GM04503 (cell line): Measurements from ENCODE around the gene ZBTB21.
"Not testable (repeated sequence)": the region's sequence is repeated elsewhere in the genome, so short reads cannot be mapped to it uniquely, and the experiment has no call there.

Source experiments
- DNase-seq: peaks from one replicate; pipeline ENCODE4 v3.0.0-alpha.2; 2012; ENCODE audit warnings: low read depth

ZBTB21 gene

GRCh38 chr21:42019101-42019605 lies 9.0 kb upstream of the ZBTB21 start:
- no peak for DNase-seq

DNA sequence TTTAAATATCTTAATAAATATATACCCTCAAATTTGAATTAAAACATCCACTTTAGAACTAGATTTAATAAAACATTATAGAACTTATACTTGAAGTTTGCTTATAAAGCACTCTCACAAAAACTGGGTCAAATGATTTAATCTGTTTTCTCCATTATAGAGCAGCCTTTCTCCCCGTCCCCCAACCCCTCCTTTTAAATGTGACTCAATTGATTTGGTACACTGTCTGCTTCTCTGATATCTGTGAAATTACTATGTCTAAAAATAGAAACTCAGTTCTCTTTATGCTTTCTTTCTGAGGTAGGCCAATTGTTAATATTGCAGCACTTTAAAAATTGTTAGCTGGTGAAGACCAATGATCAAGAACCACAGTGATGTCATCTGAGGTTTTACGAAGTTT lies 6.9 kb upstream of the ZBTB21 start:
- no peak for DNase-seq

- no peak for DNase-seq
Measured at GRCh38 chr21:42016364-42016985, 6.3 kb upstream of the ZBTB21 start.

DNA sequence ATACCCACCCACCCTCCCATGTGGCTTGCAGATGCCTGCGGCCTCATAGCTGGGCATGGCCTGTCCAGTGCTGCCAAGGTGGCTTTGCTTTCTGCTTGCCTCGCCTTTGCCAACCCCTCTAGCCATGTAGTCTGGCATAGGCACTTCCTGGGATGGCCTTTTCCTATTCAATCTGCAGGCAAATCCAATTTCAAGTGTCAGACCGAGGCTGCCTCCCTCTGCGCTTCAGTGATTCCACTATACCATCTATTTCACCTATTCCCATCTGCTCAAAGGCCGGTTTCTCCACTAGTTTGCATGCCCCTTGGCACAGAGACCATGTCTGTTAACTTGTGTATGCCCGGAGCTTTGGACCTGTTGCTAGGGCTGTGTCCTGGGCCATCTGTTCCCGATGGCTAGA lies 3.8 kb upstream of the ZBTB21 start:
- DNase-seq = no peak

DNA sequence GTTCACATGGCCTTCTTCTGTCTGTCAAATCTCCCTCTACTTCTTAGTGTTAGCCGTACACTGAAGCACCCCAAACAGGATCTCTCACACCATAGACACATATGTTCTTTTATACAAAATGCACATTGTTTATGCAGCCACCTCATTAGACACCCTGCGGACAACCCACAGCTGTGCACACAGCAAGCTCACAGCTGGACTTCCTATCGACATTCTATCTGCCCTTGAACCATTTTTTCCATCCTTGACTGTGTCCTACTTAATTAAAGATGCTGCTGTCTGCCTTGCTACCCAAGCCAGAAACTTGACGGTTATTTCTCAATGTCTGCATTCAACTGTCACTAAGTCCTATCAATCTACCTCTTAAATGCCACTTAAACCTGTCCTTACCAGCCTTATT lies 3.2 kb upstream of the ZBTB21 start:
- DNase-seq = no peak

- DNase-seq = no peak
Measured at GRCh38 chr21:42012763-42013329, 2.7 kb upstream of the ZBTB21 start.

GRCh38 chr21:42012344-42012743 lies 2.2 kb upstream of the ZBTB21 start:
- no peak for DNase-seq

DNA sequence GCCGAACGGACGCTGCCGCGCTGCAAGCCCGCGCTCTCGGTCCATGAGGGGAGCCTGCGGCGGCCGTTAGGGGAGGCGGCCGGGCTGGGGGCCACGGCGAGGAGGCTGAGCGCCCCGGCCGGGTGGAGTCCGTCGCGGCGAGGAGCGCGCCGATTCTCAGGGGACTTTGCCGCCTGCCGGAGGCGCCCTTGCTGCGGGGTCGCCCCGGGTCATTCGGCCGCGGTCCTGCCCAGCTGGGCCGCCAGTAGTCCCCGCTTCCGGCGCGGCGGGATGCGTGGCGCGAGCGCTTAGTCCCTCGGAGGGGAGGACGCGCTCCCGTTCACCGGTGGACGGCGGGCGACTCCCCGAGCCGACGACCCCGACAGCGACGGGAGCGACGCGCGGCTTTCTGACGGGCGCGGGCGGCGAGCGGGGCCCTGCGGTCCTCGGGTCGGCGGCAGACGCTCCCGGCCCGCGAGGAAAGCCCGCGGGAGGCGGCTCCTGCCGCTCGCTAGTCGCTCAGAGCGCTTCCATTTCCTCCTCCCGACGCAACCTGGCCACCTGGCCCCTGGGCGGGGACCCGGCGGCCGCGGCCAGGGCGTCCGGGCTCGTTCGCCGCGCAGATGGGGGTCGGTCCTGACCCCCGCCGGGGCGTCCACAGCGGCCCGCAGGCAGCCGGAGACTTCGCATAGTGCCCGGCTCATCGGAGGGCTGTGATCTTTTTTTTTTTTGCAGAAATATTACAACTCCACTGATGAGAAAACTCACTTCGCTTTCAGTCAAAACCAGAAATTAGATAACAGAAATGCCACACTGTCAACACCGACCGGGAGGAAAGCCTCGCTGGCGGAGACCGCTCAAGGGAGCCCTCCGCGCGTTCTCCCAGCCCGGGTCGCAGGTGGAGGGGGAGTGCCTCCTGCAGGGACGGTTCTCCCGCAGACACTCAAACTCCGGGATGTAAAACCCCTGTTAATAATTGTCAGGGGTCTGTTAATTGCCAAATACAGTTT lies 641 bp upstream of the ZBTB21 start:
- DNase-seq = no peak

DNA sequence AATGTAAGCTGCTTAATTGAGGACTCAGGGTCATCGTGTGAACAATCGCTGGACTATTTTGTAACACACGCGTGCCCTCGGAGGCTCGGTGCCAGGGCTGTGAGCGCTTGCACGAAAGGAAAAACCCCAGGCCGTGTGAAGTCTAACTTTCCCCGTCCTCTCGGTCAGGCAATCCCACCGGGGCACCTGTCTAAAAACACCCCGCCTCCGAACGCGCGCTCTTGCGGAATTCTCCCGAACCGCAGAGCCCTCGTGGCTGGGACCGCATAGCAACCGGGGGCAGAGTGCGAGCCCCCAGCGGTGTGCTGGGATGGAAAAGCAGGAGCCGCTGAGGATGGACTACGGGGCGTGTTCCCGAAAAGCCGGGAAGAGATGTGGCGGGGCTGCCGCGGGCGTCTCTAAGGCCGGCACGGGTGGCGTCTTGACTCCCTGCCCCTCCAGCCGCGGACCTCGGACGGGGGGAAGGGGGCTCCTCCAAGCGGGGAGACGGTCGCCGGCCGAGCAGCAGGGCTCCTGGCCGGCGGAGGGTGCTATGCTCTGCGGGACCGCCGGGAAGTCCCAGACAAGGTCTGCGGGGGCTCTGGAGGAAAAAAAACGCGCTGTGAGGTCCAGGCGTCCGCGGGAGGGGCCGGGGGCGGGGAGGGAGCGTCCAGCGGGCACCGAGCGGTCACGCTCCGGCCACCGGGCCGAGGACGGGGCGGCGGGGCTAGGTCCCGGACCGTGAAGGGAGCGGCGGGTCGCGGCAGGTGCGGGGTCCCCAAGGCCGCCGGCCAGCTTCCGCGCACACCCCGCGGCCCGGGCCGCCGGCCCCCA lies 936 bp downstream of the ZBTB21 start:
- no peak for DNase-seq

GRCh38 chr21:42007356-42007940 lies 2.7 kb downstream of the ZBTB21 start:
- no peak for DNase-seq

GRCh38 chr21:42006765-42007164 lies 3.4 kb downstream of the ZBTB21 start:
- DNase-seq = no peak

DNA sequence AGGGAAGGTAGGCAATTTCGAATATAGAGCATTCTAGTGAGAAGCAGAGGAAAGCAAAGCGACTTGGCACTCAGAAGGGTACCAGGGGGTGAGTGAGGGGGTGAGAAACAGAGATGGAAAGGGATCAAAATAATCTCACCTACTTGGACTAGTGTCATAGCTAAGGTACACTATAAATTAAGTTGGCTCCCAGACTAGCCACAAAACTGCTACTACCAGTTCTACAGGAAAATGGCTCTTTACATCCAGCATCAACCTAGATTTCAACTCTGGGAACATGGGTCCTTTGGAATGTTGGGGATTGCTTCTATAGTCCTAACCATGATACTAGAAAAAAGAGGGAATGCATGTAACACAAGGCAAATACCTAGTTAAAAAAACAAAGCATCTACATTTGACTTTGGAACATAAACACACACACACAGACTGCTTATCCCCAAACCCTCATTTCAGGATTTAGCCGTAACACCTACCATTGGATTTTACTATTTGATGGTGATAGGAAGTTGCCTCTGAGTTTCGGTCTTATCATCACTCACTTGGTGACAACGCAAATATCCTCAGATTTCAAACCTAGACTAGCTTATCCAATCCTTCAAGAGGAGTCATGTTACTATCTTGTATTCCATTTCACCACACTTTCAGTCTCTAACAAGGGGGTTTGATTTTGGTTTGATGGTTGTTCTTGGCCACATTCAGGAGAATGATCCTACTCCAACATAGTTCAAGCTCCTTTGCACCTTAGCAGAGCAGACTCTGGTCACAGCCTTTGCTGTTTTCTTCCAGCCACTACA lies 5.6 kb downstream of the ZBTB21 start:
- DNase-seq = no peak

DNA sequence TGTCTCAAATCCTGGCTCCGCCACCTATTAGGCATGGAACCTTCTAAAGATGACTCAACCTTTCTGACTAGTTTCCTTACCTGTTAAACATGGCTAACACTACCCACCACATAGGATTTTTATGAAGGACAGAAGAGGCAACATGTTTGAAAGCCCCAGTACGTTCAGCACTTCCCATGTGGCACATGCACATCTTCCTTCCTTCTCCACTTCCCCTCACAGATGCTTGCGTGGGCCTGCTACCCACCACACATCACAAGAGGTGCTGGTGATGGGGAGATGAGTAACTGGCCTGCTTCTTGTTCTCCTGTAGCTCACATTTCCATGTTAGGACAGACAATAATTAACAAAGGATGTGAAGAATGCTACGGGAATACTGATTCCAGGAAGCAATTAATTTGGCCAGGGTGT lies 7.1 kb downstream of the ZBTB21 start:
- DNase-seq = no peak

GRCh38 chr21:42002421-42002958 lies 7.7 kb downstream of the ZBTB21 start:
- peak; percentile 76 for DNase-seq

DNA sequence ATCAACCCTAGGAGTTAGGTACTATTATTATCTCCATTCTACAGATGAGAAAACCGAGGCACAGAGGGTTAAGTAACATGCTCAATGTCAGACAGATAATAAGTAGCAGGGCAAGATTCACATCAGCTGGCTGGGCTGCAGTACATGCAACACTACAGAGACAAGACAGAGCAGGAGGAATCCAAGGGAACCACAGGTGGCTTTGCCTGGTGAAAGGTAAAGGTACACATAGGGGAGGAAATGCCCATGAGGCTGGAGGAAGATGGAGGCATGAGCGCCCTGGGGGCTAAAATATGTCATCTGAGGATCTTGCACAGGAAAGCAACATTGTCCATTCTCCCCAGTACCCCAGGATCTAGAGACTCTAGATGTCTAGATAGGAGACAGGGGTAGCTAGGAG lies 8.4 kb downstream of the ZBTB21 start:
- no peak for DNase-seq

DNA sequence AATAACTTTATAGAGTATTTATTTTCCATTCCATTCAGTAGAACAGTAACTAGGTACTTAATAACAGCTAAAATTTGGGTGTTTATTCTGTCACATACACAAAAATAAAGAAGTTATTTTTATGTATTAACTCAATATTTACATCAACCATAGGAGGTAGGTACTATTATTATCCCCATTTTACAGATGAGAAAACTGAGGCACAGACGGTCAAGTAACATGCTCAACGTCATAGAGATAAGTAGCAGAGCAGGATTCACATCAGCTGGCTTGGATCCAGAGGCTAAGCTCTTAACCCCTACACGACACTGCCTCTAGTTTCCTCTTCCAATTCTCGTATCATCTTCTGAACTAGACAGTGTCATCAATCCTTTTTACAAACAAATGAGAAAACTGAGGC lies 9.3 kb downstream of the ZBTB21 start:
- DNase-seq = no peak

DNA sequence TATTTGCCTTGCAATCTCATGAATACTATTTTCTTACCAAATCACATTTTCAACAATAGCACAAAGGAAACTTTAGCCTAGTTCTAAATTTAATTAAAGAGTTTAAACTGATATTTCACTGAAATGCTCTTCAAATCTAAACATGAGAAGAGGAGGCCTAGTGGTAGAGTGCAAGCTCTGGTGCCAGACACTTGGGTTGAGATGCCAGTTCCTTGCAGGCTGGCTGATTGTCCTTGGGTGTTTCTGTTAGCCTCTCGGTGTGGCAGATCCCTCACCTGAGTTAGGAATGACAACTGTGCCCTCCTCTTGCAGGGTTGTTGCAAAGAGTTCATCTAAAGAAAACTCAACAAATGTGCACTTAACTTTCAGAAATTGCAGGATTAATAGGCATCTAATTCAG lies 12.5 kb downstream of the ZBTB21 start:
- no peak for DNase-seq

DNA sequence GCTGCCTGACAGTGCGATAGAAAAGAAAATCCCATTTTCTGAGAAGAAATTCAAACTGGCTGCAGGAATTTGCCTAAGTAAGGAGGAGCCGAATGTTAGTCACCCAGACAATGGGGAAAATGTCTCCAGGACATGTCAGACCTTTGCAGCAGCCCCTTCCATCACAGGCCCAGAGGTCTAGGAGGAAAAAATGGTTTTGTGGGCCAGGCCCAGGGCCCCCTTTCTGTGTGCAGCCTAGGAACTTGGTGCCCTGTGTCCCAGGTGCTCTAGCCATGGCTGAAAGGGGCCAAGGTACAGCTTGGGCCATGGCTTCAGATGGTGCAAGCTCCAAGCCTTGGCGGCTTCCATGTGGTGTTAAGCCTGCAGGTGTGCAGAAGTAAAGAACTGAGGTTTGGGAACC lies 14.6 kb downstream of the ZBTB21 start:
- DNase-seq = no peak

GRCh38 chr21:41994613-41995012 lies 15.5 kb downstream of the ZBTB21 start:
- DNase-seq = not testable (repeated sequence)

DNA sequence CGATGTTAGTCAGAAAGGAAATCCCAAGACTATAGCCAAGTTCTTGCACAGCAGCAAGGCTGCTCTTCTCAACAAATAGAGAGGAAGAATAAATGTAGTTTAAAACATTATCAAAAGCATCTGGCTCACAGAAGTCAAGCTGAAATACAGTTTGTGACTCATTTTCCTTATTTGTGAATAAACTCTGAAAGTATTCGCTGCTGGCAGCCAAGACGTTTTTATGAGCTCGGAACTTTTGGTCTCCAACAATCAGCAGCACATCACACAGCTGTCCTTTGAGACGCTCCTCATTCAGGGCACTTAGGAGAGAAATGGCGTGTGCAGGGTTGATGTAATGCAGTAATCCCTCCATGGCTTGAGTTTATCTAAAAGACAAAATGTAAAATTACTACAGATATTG lies 16.4 kb downstream of the ZBTB21 start:
- peak; percentile 82 for DNase-seq

DNA sequence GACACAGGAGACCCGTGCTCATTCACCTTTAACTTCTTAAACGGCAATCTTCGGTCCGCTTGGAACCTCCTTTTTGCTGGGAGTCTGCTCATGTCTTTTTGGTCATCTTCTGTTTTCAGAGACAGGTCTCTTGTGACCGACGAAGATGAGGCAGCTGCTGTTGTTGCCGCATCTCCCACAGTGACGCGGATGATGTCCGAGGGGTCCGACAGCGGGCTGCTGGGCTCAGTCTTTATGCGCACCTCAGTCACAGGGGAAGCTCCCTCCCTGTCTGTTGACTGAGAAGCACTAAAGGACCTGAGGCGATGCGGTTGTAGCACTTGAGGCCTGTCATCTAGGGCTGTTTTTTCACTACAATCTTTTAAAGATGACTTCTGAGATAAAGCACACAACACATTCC lies 17.6 kb downstream of the ZBTB21 start:
- no peak for DNase-seq
